Endothelial cell of umbilical vein (primary cell): ENCODE measurements around the gene ADCYAP1. TPM values are rescaled to one million over a fixed set of nuclear protein-coding genes. Genes with fewer than 3 reads are reported as not detected.

Experiments
- BruUV-seq: library from RNA; stranded (reverse); fragments of 400-500 nt; replicated peaks from 2 replicates; lab custom pipeline; 2021; lab: Mats Ljungman, UMichigan
- CTCF ChIA-PET: fragments of 300-600, 350-600 bp; sonication (Branson Sonifier 250); formaldehyde crosslinking; loops from one replicate; lab custom pipeline; 2021; ENCODE audit warnings: antibody characterized with exemption, inconsistent platforms; lab: Charles Lee
- POLR2A ChIA-PET: fragments of 300-600, 350-600 bp; sonication (Branson Sonifier 250); formaldehyde crosslinking; loops from one replicate; lab custom pipeline; 2021; ENCODE audit warnings: antibody characterized with exemption, inconsistent platforms; lab: Charles Lee
- DNase-seq: peaks from one replicate; pipeline ENCODE4 v3.0.0-alpha.2; 2011; ENCODE audit warnings: low read depth, low spot score
- FAIRE-seq: peaks from 2 replicates; lab custom pipeline; 2011; peaks lifted over from hg19 to GRCh38; lab: Jason Lieb, UNC
- H2AFZ ChIP-seq: 2 replicates; pipeline ENCODE4 v1.6.0; 2012; ENCODE audit warnings: low read depth, low read length, control low read depth, inconsistent platforms
- H3K27ac ChIP-seq: 2 replicates; pipeline ENCODE4 v1.5.1; 2011; ENCODE audit warnings: low read depth, mild to moderate bottlenecking, control low read depth, low read length, moderate library complexity; ENCODE audit not compliant: insufficient read depth
- H3K27me3 ChIP-seq, 2 experiments: 2 replicates each; pipeline versions ENCODE4 v1.6.0 to v1.6.1; 2011; ENCODE audit warnings: low read length in 2 of 2, mixed read lengths in 1 of 2; ENCODE audit not compliant: control insufficient read depth in 2 of 2, insufficient read depth in 2 of 2
- H3K36me3 ChIP-seq, 2 experiments: 2 replicates in 1 of 2; 3 replicates in 1 of 2; pipeline ENCODE4 v1.5.1; 2011; ENCODE audit warnings: low read length in 2 of 2, mild to moderate bottlenecking in 1 of 2, moderate library complexity in 1 of 2; ENCODE audit not compliant: control insufficient read depth in 2 of 2, insufficient read depth in 2 of 2; ENCODE audit errors: extremely low read depth in 1 of 2
- H3K4me1 ChIP-seq: 3 replicates; pipeline ENCODE4 v1.5.1; 2011; ENCODE audit warnings: mild to moderate bottlenecking, low read length; ENCODE audit not compliant: control insufficient read depth, insufficient read depth; ENCODE audit errors: extremely low read depth
- H3K4me2 ChIP-seq: 2 replicates; pipeline ENCODE4 v1.6.1; 2011; ENCODE audit warnings: low read length, control low read depth, mixed read lengths; ENCODE audit not compliant: insufficient read depth
- H3K4me3 ChIP-seq, 3 experiments: fragments of 200-600 bp in 1 of 3; sonication (generic), shearing (Covaris generic) in 1 of 3; replicated peaks in 1 of 3; 2 replicates each; pipeline ENCODE4 v1.5.1; 2011 to 2016; ENCODE audit warnings: control low read depth in 3 of 3, low read length in 3 of 3, mild to moderate bottlenecking in 2 of 3, inconsistent platforms in 1 of 3, low read depth in 1 of 3, moderate library complexity in 1 of 3; ENCODE audit not compliant: insufficient read depth in 1 of 3
- H3K79me2 ChIP-seq: 2 replicates; pipeline ENCODE4 v1.6.0; 2012; ENCODE audit warnings: low read length, inconsistent platforms; ENCODE audit not compliant: control insufficient read depth, insufficient read depth
- H3K9ac ChIP-seq: replicated peaks from 2 replicates; pipeline ENCODE3; 2011; ENCODE audit warnings: low read length, control low read depth; ENCODE audit not compliant: insufficient read depth; ENCODE audit errors: extremely low read depth
- H3K9me1 ChIP-seq: replicated peaks from 3 replicates; pipeline ENCODE4 v1.6.0; 2011; ENCODE audit warnings: mild to moderate bottlenecking, low read length; ENCODE audit not compliant: control insufficient read depth, insufficient read depth; ENCODE audit errors: extremely low read depth
- H3K9me3 ChIP-seq: replicated peaks from 2 replicates; pipeline ENCODE4 v1.5.1; 2012; ENCODE audit warnings: low read length, inconsistent platforms; ENCODE audit not compliant: control insufficient read depth, insufficient read depth
- H4K20me1 ChIP-seq: replicated peaks from 2 replicates; pipeline ENCODE3; 2011; ENCODE audit warnings: mild to moderate bottlenecking, low read length; ENCODE audit not compliant: control insufficient read depth, insufficient read depth; ENCODE audit errors: extremely low read depth
- EZH2 ChIP-seq: IDR thresholded peaks from 2 replicates; pipeline ENCODE4 v1.6.1; 2012; ENCODE audit warnings: borderline replicate concordance, low read depth, mild to moderate bottlenecking, moderate library complexity, low read length, inconsistent platforms; ENCODE audit not compliant: severe bottlenecking
- FOS ChIP-seq: IDR thresholded peaks from 2 replicates; pipeline ENCODE4 v1.6.1; 2011; ENCODE audit warnings: mild to moderate bottlenecking, low read length, moderate library complexity, borderline replicate concordance; ENCODE audit not compliant: insufficient read depth
- GATA2 ChIP-seq: IDR thresholded peaks from 2 replicates; pipeline ENCODE4 v1.7.0; 2011; ENCODE audit warnings: low read depth, mild to moderate bottlenecking, moderate library complexity, mixed read lengths, low read length; ENCODE audit not compliant: insufficient read length, insufficient read depth
- MYC ChIP-seq: IDR thresholded peaks from one replicate; pipeline ENCODE4 v1.6.1; 2011; ENCODE audit warnings: mild to moderate bottlenecking, low read depth, low read length
- POLR2A ChIP-seq: IDR thresholded peaks from 2 replicates; pipeline ENCODE4 v1.6.1; 2012; ENCODE audit warnings: low read depth, mild to moderate bottlenecking, control low read depth, low read length
- dilution Hi-C: fragments of 300-500 bp; cut with MboI; formaldehyde crosslinking; loops from one replicate; pipeline ENCODE4 v1.15.0; 2019; ENCODE audit warnings: low sequenced_read_pairs; ENCODE audit not compliant: extremely low pct_ligation_motif_present
- intact Hi-C: fragments of 100-400 bp; cut with micrococcal nuclease; formaldehyde crosslinking; loops from one replicate; pipeline ENCODE4 v1.10.0; 2022
- polyA plus RNA-seq, 4 experiments: library from polyadenylated mRNA; depleted of rRNA in 3 of 4; stranded (reverse) in 3 of 4; unstranded in 1 of 4; fragments of >200 nt; gene quantifications; 2 replicates each; pipeline versions ENCODE4 v1.2.1 to v1.2.3, GENCODE V29; 2011 to 2012; ENCODE audit warnings: missing spikeins in 1 of 4
- total RNA-seq: library from RNA; stranded (reverse); gene quantifications from 2 replicates; pipeline ENCODE4 v1.2.3, GENCODE V29; 2021
- TF ChIP-seq, protein P1 (sequence below): IDR thresholded peaks from 2 replicates; pipeline ENCODE4 v1.6.1; 2011; ENCODE audit not compliant: insufficient read depth, insufficient read length

The ADCYAP1 gene
- total and polyA plus RNA-seq, 2 donors (not counting 3 experiments of a cell fraction or from before 2014, with no cell fraction given): not detected

DNA sequence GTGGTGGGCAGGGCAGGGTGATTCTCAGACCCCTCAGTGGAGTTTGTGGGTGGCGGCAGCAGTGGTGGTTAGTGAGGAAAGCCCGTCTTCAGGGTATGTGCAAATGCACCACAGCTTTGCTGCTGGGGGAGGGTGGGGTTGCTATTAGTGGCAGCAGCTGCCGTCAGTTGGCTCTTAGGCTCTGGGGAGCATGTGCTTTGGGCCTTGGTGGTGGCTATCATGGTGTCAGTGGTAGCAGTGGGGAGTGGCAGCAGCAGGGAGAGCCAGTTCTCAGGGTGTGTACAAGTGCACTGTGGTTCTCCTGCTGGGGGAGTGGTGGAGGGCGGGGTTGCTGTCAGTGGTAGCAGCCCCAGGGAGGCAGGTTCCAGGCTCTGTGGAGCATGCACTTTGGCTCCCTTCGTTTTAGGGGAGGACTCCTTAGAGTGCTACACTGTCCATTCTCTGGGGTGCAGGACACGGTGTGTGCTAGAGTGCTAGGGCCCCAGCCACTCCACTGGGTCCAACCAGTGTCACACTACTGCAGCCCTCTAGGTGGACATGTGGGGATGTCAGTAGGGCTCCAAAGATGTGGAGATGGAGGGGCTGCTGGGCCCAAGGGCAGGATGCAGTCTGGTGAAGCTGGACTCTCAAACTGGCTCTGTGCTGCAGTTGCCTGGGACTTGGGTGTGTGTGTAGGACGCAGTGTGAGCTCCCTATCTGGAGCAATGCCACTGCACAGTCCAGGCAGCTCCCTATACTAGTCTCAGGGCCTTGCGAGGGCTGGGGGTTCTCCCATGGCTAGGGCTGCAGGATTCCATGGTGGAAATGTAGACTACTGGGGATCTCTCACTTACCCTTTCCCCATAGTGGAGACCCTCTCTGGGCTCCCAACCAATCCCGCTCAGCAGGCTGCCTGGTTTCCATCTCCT is 45.3 kb downstream of the ADCYAP1 start:
- Histone ChIP-seq H3K27me3 (peaks cover 0 to 2% of the 10 kb centered on the region in 2 experiments), H3K4me2 (no peak overlapping the region), H3K9me1 (no peaks in the 10 kb centered on the region), H3K4me3 (no peak overlapping the region), H3K9ac (no peak overlapping the region), H3K4me1 (no peaks in the 10 kb centered on the region), H3K27ac (no peak overlapping the region), H3K36me3 (no peaks in the 10 kb centered on the region), H3K9me3 (no peaks in the 10 kb centered on the region), H3K79me2 (no peaks in the 10 kb centered on the region), H2AFZ (no peak overlapping the region), H4K20me1 (no peaks in the 10 kb centered on the region)
- no TSS peak for BruUV-seq
- FAIRE-seq (no peak), DNase-seq (no peak)
- intact Hi-C loops (no loop called here), dilution Hi-C loops (no loop called here)
- TF ChIP-seq FOS (no peak), EZH2 (no peak), MYC (no peak), GATA2 (no peak), POLR2A (no peak)
- TF ChIP-seq, protein P1, sequence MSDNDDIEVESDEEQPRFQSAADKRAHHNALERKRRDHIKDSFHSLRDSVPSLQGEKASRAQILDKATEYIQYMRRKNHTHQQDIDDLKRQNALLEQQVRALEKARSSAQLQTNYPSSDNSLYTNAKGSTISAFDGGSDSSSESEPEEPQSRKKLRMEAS: no peak
- CTCF ChIA-PET: interaction anchor here (1.9 kb wide), 1 partner anchor 11 kb away, joined by 6 read pairs; no protein-coding TSS in a partner anchor
- POLR2A ChIA-PET: no interaction called here
